Measurements from ENCODE around the gene CDS1.

DNA sequence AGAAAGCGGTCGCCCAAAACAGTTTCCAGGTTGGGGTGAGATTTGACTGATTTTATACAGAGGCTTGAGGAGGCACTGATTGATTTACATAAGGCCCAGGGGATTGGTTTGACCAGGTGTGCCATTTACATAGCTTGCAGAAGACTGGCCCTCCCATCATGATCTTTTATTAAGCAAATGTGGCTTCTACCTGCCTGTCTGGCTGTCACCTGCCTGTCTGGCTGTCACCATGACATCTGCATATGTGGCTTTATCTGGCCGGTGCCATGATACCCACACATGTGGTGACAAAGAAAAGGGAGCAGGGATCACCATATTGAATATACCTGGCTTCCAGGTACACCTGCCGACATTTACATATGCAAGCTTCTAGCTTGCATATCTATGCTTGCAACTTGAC is 17.0 kb upstream of the CDS1 start:
- no peak for TF ChIP-seq MYC (IDR thresholded peaks at IDR 0.05; ENCODE audit: low read depth, low read length)
- TF ChIP-seq, protein P1, sequence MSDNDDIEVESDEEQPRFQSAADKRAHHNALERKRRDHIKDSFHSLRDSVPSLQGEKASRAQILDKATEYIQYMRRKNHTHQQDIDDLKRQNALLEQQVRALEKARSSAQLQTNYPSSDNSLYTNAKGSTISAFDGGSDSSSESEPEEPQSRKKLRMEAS (IDR thresholded peaks at IDR 0.05; ENCODE audit: insufficient read depth, insufficient read length) = no peak
- TF ChIP-seq EZH2 (IDR thresholded peaks at IDR 0.05; ENCODE audit: borderline replicate concordance, low read depth, low read length, severe bottlenecking) = no peak
- no peak for TF ChIP-seq JUN (IDR thresholded peaks at IDR 0.05; ENCODE audit: borderline replicate concordance, insufficient read depth, insufficient read length, low read depth)
- TF ChIP-seq CTCF (IDR thresholded peaks at IDR 0.05; ENCODE audit: extremely low read depth in 1 of 2, insufficient read depth in 1 of 2, low read depth in 1 of 2, low read length in 2 of 2) = no peak
- no peak for TF ChIP-seq POLR2A (IDR thresholded peaks at IDR 0.05; ENCODE audit: low read depth, low read length)
